D721Med (cell line): ENCODE data around the gene MAP7.
"Not testable (repeated sequence)": the region's sequence is repeated elsewhere in the genome, so short reads cannot be mapped to it uniquely, and the experiment has no call there.

Experiments used
- DNase-seq: peaks from one replicate; pipeline ENCODE4 v3.0.0; 2011; ENCODE audit warnings: low spot score; ENCODE audit not compliant: insufficient read length
- FAIRE-seq: peaks from 2 replicates; lab custom pipeline; 2011; peaks lifted over from hg19 to GRCh38; lab: Jason Lieb, UNC
- CTCF ChIP-seq: IDR thresholded peaks from 2 replicates; pipeline ENCODE4 v1.5.1; 2012; ENCODE audit warnings: mild to moderate bottlenecking, control low read depth; ENCODE audit not compliant: insufficient read depth; ENCODE audit errors: missing control alignments

The MAP7 gene

GRCh38 chr6:136317021-136317694 is 233.1 kb downstream of the MAP7 start:
- FAIRE-seq (peak; percentile 90), DNase-seq (no peak)
- peak; percentile 94 for TF ChIP-seq CTCF

- no peak for TF ChIP-seq CTCF
- no peak for FAIRE-seq
- no peak for DNase-seq
These were observed 234.6 kb downstream of the MAP7 start for GRCh38 chr6:136315594-136315993.

- no peak for TF ChIP-seq CTCF
- DNase-seq (no peak), FAIRE-seq (no peak)
These were observed 237.2 kb downstream of the MAP7 start for GRCh38 chr6:136312975-136313374.

- DNase-seq, result no peak
- no peak for TF ChIP-seq CTCF
- FAIRE-seq, result no peak
These were observed 240.4 kb downstream of the MAP7 start for GRCh38 chr6:136309729-136310311.

- DNase-seq, result no peak
- FAIRE-seq, result no peak
- no peak for TF ChIP-seq CTCF
These were observed 241.1 kb downstream of the MAP7 start for GRCh38 chr6:136309171-136309570.

- DNase-seq, FAIRE-seq: not testable (repeated sequence)
These were observed 241.8 kb downstream of the MAP7 start for GRCh38 chr6:136308469-136308868.

- DNase-seq, result no peak
- FAIRE-seq, result no peak
- no peak for TF ChIP-seq CTCF
These were observed 242.9 kb downstream of the MAP7 start for GRCh38 chr6:136307351-136307750.
